ENCODE data around the gene TRPM3. TPM values are rescaled to one million over a fixed set of nuclear protein-coding genes. Genes with fewer than 3 reads are reported as not detected.

TRPM3 gene
- polyA plus RNA-seq, 2 of the 4 experiments (the other 2 are of a cell fraction) = not detected

DNA sequence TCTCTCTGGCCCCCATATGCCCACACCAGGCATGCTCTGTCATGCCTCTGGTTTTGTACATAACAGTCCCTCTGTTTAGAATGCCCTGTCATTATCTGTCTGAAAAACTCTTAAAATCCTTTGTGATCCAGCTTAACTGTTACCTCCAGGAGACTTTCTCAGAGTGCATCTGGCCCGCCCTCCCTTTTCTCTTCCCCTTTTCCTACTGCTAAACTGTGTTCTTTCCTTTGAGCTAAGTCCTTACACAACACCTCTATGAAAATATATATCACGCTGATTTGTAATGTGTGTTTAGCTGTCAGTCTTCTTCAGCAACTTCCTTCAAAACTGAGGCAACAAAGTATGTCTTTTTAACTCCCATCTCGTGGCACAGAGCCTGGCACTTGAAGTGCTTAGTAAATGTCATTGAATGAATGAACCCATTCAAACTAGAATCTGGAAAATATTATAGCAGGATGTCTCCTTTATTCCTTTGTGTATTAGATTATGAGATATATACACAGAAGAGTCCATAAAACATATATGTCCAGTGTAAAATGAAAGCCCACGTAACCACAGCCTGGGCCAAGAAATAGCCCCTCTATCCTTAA is 540.7 kb downstream of the TRPM3 start:
- Histone ChIP-seq H3K9me3 (no peaks in the 10 kb centered on the region), H3K4me1 (no peaks in the 10 kb centered on the region), H3K27ac (no peak overlapping the region), H3K4me3 (no peak overlapping the region), H3K4me2 (no peak overlapping the region)
- WGBS (ENCODE audit: missing lambda C conversion rate) = 18% methylated on average over 4 of the region's 4 CpGs
- DNase-seq (ENCODE audit: low read depth in 1 of 2, low spot score in 1 of 2) = no peak
- FAIRE-seq = no peak
- no peak for ATAC-seq
- POLR2A ChIA-PET = no interaction called here
- TF ChIP-seq, protein P1, sequence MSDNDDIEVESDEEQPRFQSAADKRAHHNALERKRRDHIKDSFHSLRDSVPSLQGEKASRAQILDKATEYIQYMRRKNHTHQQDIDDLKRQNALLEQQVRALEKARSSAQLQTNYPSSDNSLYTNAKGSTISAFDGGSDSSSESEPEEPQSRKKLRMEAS (IDR thresholded peaks at IDR 0.05) = no peak
- TF ChIP-seq, protein P2, sequence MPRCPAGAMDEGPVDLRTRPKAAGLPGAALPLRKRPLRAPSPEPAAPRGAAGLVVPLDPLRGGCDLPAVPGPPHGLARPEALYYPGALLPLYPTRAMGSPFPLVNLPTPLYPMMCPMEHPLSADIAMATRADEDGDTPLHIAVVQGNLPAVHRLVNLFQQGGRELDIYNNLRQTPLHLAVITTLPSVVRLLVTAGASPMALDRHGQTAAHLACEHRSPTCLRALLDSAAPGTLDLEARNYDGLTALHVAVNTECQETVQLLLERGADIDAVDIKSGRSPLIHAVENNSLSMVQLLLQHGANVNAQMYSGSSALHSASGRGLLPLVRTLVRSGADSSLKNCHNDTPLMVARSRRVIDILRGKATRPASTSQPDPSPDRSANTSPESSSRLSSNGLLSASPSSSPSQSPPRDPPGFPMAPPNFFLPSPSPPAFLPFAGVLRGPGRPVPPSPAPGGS (IDR thresholded peaks at IDR 0.05) = no peak
- TF ChIP-seq BHLHE40 (IDR thresholded peaks at IDR 0.05; ENCODE audit: low read depth, low read length) (no peak), EHF (CRISPR knock-in tag; IDR thresholded peaks at IDR 0.05) (no peak), CBX8 (IDR thresholded peaks at IDR 0.05) (no peak), FOSB (CRISPR knock-in tag; IDR thresholded peaks at IDR 0.05) (no peak), HOXB5 (CRISPR knock-in tag; IDR thresholded peaks at IDR 0.05) (no peak), HOXA7 (CRISPR knock-in tag; IDR thresholded peaks at IDR 0.05) (no peak)
- CTCF ChIA-PET = no interaction called here

DNA sequence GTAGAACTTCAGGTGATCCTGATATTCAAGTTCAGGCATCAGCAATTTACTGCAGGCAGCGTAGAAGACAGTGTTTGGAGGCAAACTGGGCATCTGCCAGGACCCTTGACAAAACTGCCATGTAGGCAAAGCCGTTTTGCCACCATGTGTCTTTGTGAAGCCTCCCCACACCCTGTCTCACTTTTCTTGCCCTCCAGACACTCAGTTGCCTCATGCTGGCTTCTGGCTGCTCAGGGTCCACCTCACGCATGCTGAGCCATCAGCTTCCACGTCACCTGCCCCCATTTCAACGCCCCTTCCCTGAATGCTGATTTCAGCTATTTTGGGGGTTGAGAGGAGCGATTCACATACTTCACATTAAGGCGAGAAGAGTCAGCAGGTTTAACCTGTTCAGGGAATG is 541.7 kb downstream of the TRPM3 start:
- ATAC-seq = no peak
- whole genome bisulfite sequencing (ENCODE audit: missing lambda C conversion rate) = 9% methylated on average over 7 of the region's 7 CpGs
- no peak for FAIRE-seq

DNA sequence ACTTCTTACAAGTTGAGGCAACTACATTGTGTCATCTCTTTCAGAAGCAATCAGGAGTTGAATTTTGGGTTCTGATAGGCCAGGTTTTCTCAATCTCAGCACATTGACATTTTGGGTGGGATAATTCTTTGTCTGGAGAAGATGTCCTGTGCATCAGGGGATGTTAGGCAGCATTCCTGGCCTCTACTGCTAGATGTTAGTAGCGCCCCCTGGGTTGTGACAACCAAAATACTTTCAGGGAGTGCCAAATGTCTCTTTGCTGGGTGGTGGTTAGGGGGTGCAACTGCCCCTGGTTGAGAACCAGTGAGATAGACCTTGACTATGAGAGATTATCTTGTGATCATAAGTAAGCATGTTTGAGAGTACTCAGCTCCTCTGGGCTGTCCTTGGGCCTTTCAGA is 542.7 kb downstream of the TRPM3 start:
- H3K4me3 ChIP-seq = no peak overlapping the region
- no peak overlapping the region for H3K27ac ChIP-seq
- ATAC-seq = no peak
- 0% methylated on average over 1 of the region's 1 CpG for WGBS (ENCODE audit: missing lambda C conversion rate)
- TF ChIP-seq TFCP2L1 (CRISPR knock-in tag; IDR thresholded peaks at IDR 0.05) = no peak
- no peak for TF ChIP-seq EHMT2 (IDR thresholded peaks at IDR 0.05; ENCODE audit: low read depth)
- no peak for TF ChIP-seq ZSCAN20 (CRISPR knock-in tag; IDR thresholded peaks at IDR 0.05)
- TF ChIP-seq, protein P3, sequence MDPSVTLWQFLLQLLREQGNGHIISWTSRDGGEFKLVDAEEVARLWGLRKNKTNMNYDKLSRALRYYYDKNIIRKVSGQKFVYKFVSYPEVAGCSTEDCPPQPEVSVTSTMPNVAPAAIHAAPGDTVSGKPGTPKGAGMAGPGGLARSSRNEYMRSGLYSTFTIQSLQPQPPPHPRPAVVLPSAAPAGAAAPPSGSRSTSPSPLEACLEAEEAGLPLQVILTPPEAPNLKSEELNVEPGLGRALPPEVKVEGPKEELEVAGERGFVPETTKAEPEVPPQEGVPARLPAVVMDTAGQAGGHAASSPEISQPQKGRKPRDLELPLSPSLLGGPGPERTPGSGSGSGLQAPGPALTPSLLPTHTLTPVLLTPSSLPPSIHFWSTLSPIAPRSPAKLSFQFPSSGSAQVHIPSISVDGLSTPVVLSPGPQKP (IDR thresholded peaks at IDR 0.05; ENCODE audit: low read depth, low read length) = no peak
- TF ChIP-seq CBX8 (IDR thresholded peaks at IDR 0.05) = no peak
- no peak for TF ChIP-seq MAFK (IDR thresholded peaks at IDR 0.05; ENCODE audit: partially characterized antibody)
- no peak for TF ChIP-seq JUNB (IDR thresholded peaks at IDR 0.05)
- TF ChIP-seq, protein P4, sequence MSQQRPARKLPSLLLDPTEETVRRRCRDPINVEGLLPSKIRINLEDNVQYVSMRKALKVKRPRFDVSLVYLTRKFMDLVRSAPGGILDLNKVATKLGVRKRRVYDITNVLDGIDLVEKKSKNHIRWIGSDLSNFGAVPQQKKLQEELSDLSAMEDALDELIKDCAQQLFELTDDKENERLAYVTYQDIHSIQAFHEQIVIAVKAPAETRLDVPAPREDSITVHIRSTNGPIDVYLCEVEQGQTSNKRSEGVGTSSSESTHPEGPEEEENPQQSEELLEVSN (IDR thresholded peaks at IDR 0.05; ENCODE audit: borderline replicate concordance, low read depth) = no peak
- TF ChIP-seq, protein P5, sequence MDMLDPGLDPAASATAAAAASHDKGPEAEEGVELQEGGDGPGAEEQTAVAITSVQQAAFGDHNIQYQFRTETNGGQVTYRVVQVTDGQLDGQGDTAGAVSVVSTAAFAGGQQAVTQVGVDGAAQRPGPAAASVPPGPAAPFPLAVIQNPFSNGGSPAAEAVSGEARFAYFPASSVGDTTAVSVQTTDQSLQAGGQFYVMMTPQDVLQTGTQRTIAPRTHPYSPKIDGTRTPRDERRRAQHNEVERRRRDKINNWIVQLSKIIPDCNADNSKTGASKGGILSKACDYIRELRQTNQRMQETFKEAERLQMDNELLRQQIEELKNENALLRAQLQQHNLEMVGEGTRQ (IDR thresholded peaks at IDR 0.05) = no peak
- TF ChIP-seq ZNF302 (CRISPR knock-in tag; IDR thresholded peaks at IDR 0.05) = no peak
- TF ChIP-seq HOXB5 (CRISPR knock-in tag; IDR thresholded peaks at IDR 0.05) = no peak
- no peak for TF ChIP-seq POLR2AphosphoS2 (conservative IDR thresholded peaks at IDR 0.05; ENCODE audit: low read length)
- POLR2A ChIA-PET = no interaction called here
- no peaks in the 10 kb centered on the region for H3K9me3 ChIP-seq
- FAIRE-seq = no peak
- CTCF ChIA-PET = no interaction called here
- H3K4me2 ChIP-seq = no peak overlapping the region
- no peak for DNase-seq (ENCODE audit: low read depth in 1 of 2, low spot score in 1 of 2)
- H3K4me1 ChIP-seq = no peaks in the 10 kb centered on the region

More for the DNA sequence above, 541.7 kb downstream of the TRPM3 start:
- no peak for DNase-seq (ENCODE audit: low read depth in 1 of 2, low spot score in 1 of 2)
- POLR2A ChIA-PET = no interaction called here
- Histone ChIP-seq H3K4me1 (no peaks in the 10 kb centered on the region), H3K27ac (no peak overlapping the region), H3K4me3 (no peak overlapping the region), H3K9me3 (no peaks in the 10 kb centered on the region), H3K4me2 (no peak overlapping the region)
- TF ChIP-seq MAFK (IDR thresholded peaks at IDR 0.05; ENCODE audit: partially characterized antibody) (peak; percentile 10), MYC (IDR thresholded peaks at IDR 0.05; ENCODE audit: borderline replicate concordance, low read length) (no peak), POLR2AphosphoS2 (conservative IDR thresholded peaks at IDR 0.05; ENCODE audit: low read length) (no peak), BHLHE40 (IDR thresholded peaks at IDR 0.05; ENCODE audit: low read depth, low read length) (no peak), TP53 (CRISPR knock-in tag; IDR thresholded peaks at IDR 0.05) (no peak)
- TF ChIP-seq, protein P6, sequence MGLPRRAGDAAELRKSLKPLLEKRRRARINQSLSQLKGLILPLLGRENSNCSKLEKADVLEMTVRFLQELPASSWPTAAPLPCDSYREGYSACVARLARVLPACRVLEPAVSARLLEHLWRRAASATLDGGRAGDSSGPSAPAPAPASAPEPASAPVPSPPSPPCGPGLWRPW (IDR thresholded peaks at IDR 0.05) = no peak
- CTCF ChIA-PET = no interaction called here

Measured in A549 (cell line).